NCI-H2081 treated with DMSO at 0.1 percent for 48 hours (cell line): ENCODE results near the gene HRK.
A peak's percentile ranks its signal among the peaks of the same experiment; 100 is the strongest.

Experiments
- DNase-seq: peaks from one replicate; lab custom pipeline; 2025; lab: John Stamatoyannopoulos, UW

The HRK gene

DNA sequence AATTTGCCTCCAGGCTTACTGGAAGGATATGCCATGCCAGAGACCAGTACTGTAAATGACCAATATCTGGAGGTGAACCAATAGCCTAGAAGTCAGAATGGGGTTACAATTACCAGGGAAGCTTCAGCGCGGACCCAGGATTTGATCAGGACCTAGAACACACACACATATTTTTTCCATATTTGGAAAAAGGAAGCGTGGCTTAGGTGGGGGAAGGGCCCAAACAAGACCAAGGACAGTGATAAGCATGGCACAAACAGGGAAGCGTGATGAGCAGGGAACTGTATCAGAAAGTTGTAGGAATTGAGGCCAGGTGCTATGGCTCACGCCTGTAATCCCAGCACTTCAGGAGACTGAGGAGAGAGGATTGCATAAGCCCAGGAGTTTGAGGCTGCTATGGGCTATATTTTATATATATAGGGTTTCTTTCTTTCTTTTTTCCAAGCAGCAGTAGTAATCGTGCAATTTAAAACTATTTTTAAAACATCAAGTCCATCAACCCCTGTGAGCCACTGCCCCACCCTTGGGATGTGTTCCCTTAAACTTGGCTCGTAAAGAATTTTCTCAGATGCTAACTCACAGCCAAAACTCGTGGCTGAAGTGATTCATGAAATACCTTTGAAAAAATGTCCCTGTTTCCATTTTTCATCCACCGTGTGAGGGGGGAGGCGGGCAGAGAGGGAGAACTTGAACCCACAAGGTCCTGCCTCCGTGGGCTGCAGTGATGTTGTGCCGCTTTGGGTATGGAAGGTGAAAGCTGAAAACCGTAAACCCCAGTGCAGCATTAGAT, 16.7 kb downstream of the HRK start:
- no peak for DNase-seq

- DNase-seq = no peak
Observed at GRCh38 chr12:116863275-116863767, 17.9 kb downstream of the HRK start.

DNA sequence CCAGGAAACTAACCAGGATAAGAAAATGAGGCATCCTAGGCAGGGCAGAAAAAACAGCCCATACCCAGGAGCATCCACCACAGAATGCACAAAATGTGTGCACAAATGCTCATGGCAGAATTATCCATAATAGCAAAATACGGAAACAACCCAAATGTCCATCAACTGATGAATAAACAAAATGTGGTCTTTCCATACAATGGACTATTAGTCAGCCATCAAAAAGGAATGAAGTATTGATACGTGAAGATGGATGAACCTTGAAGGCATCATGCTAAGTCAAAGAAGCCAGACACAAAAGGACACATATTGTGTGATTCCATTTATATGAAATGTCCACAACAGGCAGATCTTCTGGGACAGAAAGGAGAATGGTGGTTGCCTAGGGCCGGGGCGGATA, 19.1 kb downstream of the HRK start:
- DNase-seq = no peak

- DNase-seq = no peak
Observed at GRCh38 chr12:116861320-116861719, 19.9 kb downstream of the HRK start.

- DNase-seq = no peak
Observed at GRCh38 chr12:116860263-116860662, 21.0 kb downstream of the HRK start.

- DNase-seq = no peak
Observed at GRCh38 chr12:116859079-116859478, 22.2 kb downstream of the HRK start.

DNA sequence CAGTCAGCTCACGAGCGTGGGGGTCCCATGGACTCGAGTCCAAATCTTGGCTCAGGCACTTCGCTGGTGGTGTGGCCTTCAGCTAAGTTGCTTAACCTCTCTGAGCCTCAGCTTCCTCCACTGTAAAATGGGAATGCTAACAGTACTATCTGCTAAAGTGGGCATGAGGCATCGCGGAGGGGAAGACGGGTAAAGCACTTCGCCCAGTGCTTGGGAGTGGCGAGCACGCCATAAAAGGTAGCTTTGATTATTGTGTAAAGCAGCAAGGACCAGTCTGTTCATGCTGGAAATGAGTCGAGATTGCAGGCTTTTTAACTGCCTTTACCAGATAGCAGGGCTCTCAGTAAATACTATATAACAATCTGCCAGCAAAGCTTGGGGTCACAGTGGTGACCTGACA, 24.5 kb downstream of the HRK start:
- no peak for DNase-seq

DNA sequence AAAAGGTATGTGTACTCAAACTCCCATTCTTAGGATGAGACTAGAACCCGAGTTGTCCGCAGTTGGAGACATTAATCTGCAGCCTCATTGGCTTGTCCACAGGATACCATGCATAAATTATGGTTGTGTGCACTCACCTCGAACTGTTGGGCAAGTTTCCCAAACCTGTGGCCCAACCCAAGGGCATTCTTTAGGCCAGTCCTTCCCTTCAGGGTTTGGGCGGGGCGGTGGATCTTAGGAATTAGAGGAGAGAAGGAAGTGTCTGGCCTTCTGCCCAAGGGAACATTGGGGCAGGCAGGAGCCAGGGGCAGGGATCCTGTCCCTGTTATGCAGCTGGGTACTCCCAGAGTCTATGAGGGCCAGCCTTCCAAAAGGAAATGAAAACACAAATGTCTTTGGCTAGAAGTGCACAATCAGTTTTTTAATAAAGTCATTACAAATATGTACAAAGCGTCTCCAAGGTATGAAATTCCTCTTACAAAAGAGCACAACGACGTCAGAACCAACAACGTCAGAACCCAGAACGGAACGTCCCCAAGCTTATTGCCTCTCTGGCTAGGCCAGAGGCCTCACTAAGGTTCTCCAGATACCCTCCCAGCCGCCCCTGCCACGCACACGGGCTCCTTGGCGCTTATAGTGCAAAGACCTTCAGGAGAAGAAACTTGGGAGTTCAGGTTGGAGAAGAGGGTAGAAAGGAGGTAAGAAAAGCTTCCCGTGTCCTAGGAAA, 25.3 kb downstream of the HRK start:
- DNase-seq = no peak

DNA sequence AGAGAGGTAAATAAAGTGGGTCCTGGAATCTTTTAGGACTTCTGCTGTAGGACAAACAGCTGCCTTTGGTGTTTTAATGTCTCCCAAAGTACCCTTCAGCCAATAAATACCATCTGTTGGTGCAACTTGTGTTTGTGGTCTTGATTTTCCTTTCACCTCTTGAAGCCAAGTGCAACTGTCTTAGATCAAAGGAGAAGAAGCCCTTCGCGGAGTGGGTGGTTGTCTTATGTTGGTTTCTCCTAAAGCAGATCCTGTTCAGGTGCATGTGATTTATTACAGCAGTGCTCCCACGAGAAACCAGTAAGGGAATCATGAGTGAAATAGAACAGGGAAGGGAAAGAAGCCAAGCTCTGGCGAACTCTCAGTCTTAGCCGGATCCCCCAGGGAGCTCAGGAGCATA, 27.7 kb downstream of the HRK start:
- DNase-seq = no peak

DNA sequence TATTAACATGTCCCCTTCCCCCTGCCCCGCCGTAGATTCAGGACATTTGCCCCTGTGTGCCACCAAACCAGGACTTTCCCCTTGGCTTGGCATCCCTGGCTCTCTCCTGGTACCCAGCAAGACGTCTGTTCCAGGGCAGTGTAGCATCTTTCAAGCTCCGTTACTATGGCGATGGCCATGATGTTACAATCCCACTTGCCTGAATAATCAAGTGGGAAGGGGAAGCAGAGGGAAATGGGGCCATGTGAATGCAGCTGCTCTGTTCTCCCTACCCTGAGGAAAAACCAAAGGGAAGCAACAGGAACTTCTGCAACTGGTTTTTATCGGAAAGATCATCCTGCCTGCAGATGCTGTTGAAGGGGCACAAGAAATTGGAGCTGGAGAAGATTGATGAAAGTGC, 28.9 kb downstream of the HRK start:
- no peak for DNase-seq

DNA sequence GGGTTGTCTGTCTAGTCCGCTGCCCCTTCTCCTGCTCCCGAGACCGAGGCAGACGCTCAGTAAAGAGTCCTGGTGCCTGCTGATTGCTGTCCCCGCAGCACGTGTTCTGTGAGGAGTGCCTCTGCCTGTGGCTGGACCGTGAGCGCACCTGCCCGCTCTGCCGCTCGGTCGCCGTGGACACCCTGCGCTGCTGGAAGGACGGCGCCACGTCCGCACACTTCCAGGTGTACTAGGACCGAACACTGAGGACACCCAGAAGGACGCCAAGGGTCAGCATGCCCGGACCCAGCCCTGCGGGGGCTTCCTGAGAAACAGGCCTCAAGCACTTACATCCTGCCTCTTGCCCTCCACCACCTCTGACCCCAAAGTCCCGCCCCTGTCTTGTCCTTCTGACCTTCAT, 32.0 kb downstream of the HRK start:
- no peak for DNase-seq

- no peak for DNase-seq
Observed at GRCh38 chr12:116843085-116843484, 38.2 kb downstream of the HRK start.

DNA sequence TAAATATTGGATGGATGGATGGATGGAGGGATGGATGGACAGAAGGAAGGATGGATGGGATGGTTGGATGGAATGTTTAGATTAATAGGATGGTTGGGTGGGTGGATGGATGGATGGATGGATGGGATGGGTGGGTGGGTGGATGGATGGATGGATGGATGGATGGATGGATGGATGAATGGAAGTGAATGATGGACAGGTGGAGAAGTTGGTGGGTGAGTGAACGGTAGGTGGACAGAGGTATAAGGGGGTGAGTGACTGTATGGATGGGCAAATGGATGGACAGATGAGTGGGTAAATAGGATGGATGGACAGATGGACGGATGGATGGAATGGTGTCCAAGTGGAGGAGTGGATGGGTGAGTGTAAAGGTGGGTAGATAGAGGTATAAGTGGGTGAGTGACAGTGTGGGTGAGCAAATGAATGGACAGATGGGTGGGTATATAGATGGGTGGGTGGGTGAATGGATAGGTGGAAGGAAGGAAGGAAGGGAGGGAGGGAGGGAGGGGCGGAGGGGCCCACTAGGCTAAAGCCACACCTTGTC, 41.9 kb downstream of the HRK start:
- DNase-seq = no peak

- no peak for DNase-seq
Observed at GRCh38 chr12:116838365-116838764, 42.9 kb downstream of the HRK start.

DNA sequence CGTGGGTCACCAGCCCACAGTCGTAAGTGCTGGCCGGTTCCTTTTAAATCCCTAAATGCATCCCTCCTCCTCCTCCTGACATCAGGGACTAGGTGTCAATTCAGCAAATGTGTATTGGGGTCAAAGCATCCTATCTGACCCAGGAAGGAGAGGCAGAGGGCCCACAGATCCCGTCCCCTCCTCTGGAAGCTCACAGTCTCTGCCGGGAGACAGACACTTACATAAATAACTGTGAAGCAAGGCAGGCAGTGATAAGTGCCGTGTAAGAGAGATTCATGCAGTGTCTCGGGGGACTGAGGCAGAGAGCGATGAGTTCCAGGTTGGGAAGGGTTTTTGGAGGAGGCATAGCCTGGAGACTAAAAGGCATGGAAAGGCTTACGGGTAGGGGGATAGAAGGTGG, 44.1 kb downstream of the HRK start:
- DNase-seq = no peak

GRCh38 chr12:116835484-116835883, 45.8 kb downstream of the HRK start:
- DNase-seq = no peak

DNA sequence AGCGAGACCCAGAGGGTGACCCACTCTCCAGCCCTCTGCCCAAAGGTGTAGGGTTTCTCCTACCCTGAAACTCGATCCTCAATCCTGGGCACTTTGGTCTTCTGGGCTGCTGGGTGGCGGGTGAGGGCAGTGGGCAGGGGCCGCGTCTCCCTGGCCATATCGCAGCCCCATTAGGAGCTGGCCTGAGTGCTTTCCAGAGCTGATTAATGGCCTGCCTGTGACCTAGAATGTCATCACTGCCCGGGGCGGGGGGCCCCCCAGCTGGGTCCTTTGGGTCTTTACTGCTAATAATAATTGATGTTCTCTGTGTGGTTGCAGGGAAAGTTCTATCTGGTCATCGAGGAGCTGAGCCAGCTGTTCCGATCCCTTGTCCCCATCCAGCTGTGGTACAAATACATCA, 47.8 kb downstream of the HRK start:
- DNase-seq = no peak

GRCh38 chr12:116832353-116832752, 48.9 kb downstream of the HRK start:
- no peak for DNase-seq

- no peak for DNase-seq
Observed at GRCh38 chr12:116827432-116827831, 53.8 kb downstream of the HRK start.

- no peak for DNase-seq
Observed at GRCh38 chr12:116821291-116821690, 60.0 kb downstream of the HRK start.

DNA sequence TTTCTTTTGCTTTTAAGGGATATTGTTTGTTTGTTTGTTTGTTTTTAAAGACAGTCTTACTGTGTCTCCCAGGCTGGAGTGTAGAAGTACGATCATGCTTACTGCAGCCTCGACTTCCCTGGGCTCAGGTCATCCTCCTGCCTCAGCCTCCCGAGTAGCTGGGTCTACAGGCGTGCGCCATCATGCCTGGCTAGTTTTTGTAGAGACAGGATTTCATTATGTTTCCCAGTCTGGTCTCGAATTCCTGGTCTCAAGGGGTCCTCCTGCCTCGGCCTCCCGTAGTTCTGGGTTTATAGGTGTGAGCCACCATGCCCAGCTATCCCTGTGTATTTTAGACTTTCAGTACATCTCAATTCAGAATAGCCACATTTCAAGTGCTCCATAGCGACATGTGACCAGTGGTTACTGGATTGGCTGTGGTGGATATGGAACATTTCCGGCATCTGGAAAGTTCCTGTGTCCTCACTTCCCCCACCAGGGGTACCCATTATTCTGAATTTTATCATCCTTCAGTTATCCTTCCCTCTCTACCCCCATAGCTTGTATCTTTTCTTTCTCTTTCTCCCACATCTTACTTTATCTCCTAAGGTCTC, 61.1 kb downstream of the HRK start:
- DNase-seq = no peak

DNA sequence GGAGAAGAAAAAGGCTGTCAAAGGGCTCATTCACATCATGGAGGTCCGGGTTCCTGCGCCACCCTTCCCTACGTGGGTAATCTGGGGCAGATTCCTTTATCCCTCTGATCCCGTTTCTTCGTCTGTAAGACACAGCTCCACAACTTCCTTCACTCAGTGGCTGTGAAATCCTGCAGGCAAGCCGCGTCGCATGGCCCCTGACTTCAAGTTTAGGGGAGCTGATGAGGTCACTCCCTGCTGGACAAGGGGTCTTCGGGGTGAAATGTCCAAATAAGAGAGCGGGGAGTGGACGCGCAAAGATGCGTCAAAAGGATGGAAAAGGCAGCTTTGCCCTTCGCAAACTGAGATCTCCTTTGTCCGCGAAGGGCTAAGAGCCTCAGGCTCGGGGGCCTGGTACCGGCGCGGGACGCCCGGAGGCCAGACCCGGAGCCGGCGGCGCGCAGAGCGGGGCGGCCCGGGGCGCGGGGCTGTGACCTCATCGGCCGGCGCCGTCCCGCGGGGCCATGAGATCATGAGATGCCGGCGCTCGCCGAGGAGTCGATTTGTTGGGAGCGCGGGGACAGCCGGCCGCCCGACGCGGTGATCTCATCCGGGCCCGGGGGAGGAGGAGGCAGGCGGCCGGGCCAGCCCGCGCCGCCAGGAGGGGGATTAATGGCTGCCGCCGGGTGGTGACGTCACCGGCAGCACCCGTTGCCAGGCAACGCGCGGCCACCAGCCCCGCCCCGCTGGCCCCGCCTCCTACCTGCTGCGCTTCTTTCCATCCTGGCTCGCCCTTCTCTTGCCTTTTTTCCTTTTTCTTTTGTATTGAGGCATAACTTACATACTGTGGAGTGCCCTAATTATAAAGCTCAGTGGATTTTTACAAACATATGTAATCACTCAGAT, 62.1 kb downstream of the HRK start:
- DNase-seq = peak; percentile 54
